Gastroesophageal sphincter (tissue), 4 donors: ENCODE measurements around the gene KCNN1. TPM values are rescaled to one million over a fixed set of nuclear protein-coding genes. Genes with fewer than 3 reads are reported as not detected.
"Not testable (repeated sequence)": the region's sequence is repeated elsewhere in the genome, so short reads cannot be mapped to it uniquely, and the experiment has no call there.

Experiments
- ATAC-seq: fragments of 150-250 bp; one replicate; pipeline ENCODE4 v1.9.1; 2016; ENCODE audit warnings: mild to moderate bottlenecking, moderate library complexity
- H3K27ac ChIP-seq, 4 donors: fragments of 200-600 bp; sonication (generic) in 3 of 4; 1 replicate in 3 of 4; 2 replicates in 1 of 4; pipeline ENCODE4 v1.5.1; 2016 to 2019
- H3K27me3 ChIP-seq: fragments of 200-600 bp; sonication (generic); one replicate; pipeline ENCODE4 v1.5.1; 2019
- H3K36me3 ChIP-seq, 2 donors: fragments of 200-600 bp; sonication (generic); one replicate each; pipeline ENCODE4 v1.5.1; 2019; ENCODE audit warnings: control low read depth in 1 of 2
- H3K4me1 ChIP-seq, 3 donors: fragments of 200-600 bp; sonication (generic); 1 replicate in 2 of 3; 2 replicates in 1 of 3; pipeline ENCODE4 v1.5.1; 2016 to 2019; ENCODE audit warnings: control low read depth in 2 of 3
- H3K4me3 ChIP-seq, 2 donors: fragments of 200-600 bp; sonication (generic); one replicate each; pipeline ENCODE4 v1.5.1; 2019; ENCODE audit warnings: mild to moderate bottlenecking in 1 of 2, moderate library complexity in 1 of 2
- H3K9me3 ChIP-seq, 3 donors: fragments of 200-600 bp; sonication (generic); one replicate each; pipeline ENCODE4 v1.5.1; 2017 to 2019; ENCODE audit warnings: control low read depth in 2 of 3
- CTCF ChIP-seq, 4 experiments: fragments of 200-600 bp in 2 of 4; fragments of 450-650 bp in 2 of 4; sonication (generic) in 1 of 4; IDR thresholded peaks; one replicate each; pipeline ENCODE4 v1.5.1; 2017 to 2019; ENCODE audit warnings: antibody characterized with exemption in 4 of 4, mild to moderate bottlenecking in 2 of 4, moderate library complexity in 2 of 4
- EP300 ChIP-seq: sonication (generic); formaldehyde crosslinking; IDR thresholded peaks from one replicate; pipeline ENCODE4 v1.6.1; 2017; ENCODE audit warnings: antibody characterized with exemption, mild to moderate bottlenecking
- POLR2A ChIP-seq, 2 donors: fragments of 450-650 bp; IDR thresholded peaks; one replicate each; pipeline ENCODE4 v1.6.1; 2017; ENCODE audit warnings: antibody characterized with exemption in 2 of 2, mild to moderate bottlenecking in 2 of 2, moderate library complexity in 1 of 2
- POLR2AphosphoS5 ChIP-seq: sonication (generic); formaldehyde crosslinking; IDR thresholded peaks from one replicate; pipeline ENCODE4 v1.6.1; 2017; ENCODE audit warnings: antibody characterized with exemption
- WGBS, 2 donors: methylation state at CpG; one replicate each; pipeline ENCODE4 v1.1.5; 2018; ENCODE audit warnings: low coverage in 1 of 2; 5-methylcytosine and 5-hydroxymethylcytosine counted together
- total RNA-seq, 4 donors: library from RNA; depleted of rRNA; stranded (reverse); fragments of >200 nt; gene quantifications; one replicate each; pipeline ENCODE4 v1.1.0, GENCODE V29; 2016

Gene KCNN1
- total RNA-seq, 4 donors from 2014 or later: 0.20 to 0.89 TPM; not detected in 2

- ATAC-seq: peak; percentile 94
- peak overlapping the region; percentile 74 to 83 for H3K4me3 ChIP-seq
- peaks cover 0 to 5% of the 10 kb centered on the region in 2 donors for H3K36me3 ChIP-seq
- H3K9me3 ChIP-seq: no peaks in the 10 kb centered on the region
- no peaks in the 10 kb centered on the region for H3K27me3 ChIP-seq
- 0 to 2% methylated on average over 11 to 30 of the region's 105 CpGs for WGBS, 2 donors
- TF ChIP-seq POLR2A (IDR thresholded peaks at IDR 0.05) (peak; percentile 68 to 78), POLR2AphosphoS5 (peak; percentile 67), CTCF (IDR thresholded peaks at IDR 0.05) (peak in 1 of 4 experiments; percentile 10), EP300 (no peak)
- peaks cover 0 to 34% (median 8%) of the 10 kb centered on the region in 3 donors for H3K4me1 ChIP-seq
- H3K27ac ChIP-seq: peak overlapping the region; percentile 39 to 93 (median 88)
These were observed 34.2 kb downstream of the KCNN1 start for GRCh38 chr19:18000915-18001776.

GRCh38 chr19:18001777-18002345 is 35.0 kb downstream of the KCNN1 start:
- WGBS, 2 donors: 0 to 47% methylated on average over 3 to 4 of the region's 15 CpGs
- Histone ChIP-seq H3K9me3 (no peaks in the 10 kb centered on the region), H3K4me1 (peaks cover 0 to 36% (median 8%) of the 10 kb centered on the region in 3 donors), H3K36me3 (peaks cover 0 to 5% of the 10 kb centered on the region in 2 donors), H3K27ac (peak overlapping the region; percentile 39 to 93 (median 88)), H3K4me3 (peak overlapping the region; percentile 74 to 83), H3K27me3 (no peaks in the 10 kb centered on the region)
- ATAC-seq: no peak
- TF ChIP-seq POLR2AphosphoS5 (no peak), EP300 (no peak)

- WGBS, 2 donors: no CpG with 5 or more reads among the region's 27 CpGs
- Histone ChIP-seq H3K27me3 (no peaks in the 10 kb centered on the region), H3K9me3 (no peaks in the 10 kb centered on the region), H3K4me1 (peaks cover 0 to 40% (median 8%) of the 10 kb centered on the region in 3 donors), H3K27ac (peak overlapping the region in 3 of 4 donors; percentile 86 to 93 (median 89)), H3K36me3 (peaks cover 0 to 5% of the 10 kb centered on the region in 2 donors), H3K4me3 (peak overlapping the region in 1 of 2 donors; percentile 83)
- no peak for TF ChIP-seq CTCF (IDR thresholded peaks at IDR 0.05)
- no peak for TF ChIP-seq POLR2A (IDR thresholded peaks at IDR 0.05)
- no peak for TF ChIP-seq EP300
- TF ChIP-seq POLR2AphosphoS5: no peak
- no peak for ATAC-seq
These were observed 35.5 kb downstream of the KCNN1 start for GRCh38 chr19:18002347-18002850.

- H3K4me1 ChIP-seq: peaks cover 0 to 63% (median 5%) of the 10 kb centered on the region in 3 donors
- peaks cover 0 to 31% of the 10 kb centered on the region in 2 donors for H3K36me3 ChIP-seq
- WGBS, 2 donors: no CpG with 5 or more reads among the region's 35 CpGs
- not testable (repeated sequence) for ATAC-seq, H3K27me3 ChIP-seq, H3K9me3 ChIP-seq, H3K4me3 ChIP-seq, H3K27ac ChIP-seq
These were observed 38.8 kb downstream of the KCNN1 start for GRCh38 chr19:18005750-18006149.

- peaks cover 0 to 60% (median 4%) of the 10 kb centered on the region in 3 donors for H3K4me1 ChIP-seq
- no peak for TF ChIP-seq POLR2AphosphoS5
- TF ChIP-seq POLR2A (IDR thresholded peaks at IDR 0.05): peak; percentile 24 to 32
- TF ChIP-seq EP300: no peak
- TF ChIP-seq CTCF (IDR thresholded peaks at IDR 0.05): peak in 3 of 4 experiments; percentile 96 to 98 (median 98)
- peak; percentile 83 for ATAC-seq
These were observed 40.4 kb downstream of the KCNN1 start for GRCh38 chr19:18007044-18007916.

More at GRCh38 chr19:18007044-18007916, 40.4 kb downstream of the KCNN1 start:
- peaks cover 0 to 45% of the 10 kb centered on the region in 2 donors for H3K36me3 ChIP-seq
- H3K9me3 ChIP-seq: no peaks in the 10 kb centered on the region
- peak overlapping the region; percentile 81 to 94 (median 88) for H3K27ac ChIP-seq
- WGBS, 2 donors: 1% methylated on average over 16 of the region's 46 CpGs; no CpG with 5 or more reads in 1 of the 2 donors
- no peaks in the 10 kb centered on the region for H3K27me3 ChIP-seq
- peak overlapping the region; percentile 63 to 70 for H3K4me3 ChIP-seq
